GM21619 (cell line): ENCODE results near the gene FADS6.
"Not testable (repeated sequence)": the region's sequence is repeated elsewhere in the genome, so short reads cannot be mapped to it uniquely, and the experiment has no call there.

ENCODE experiments used
- ATAC-seq: cut with Tn5 transposase; IDR thresholded peaks from one replicate; pipeline ENCODE4 v1.9.1; 2021; ENCODE audit not compliant: unreplicated experiment

Gene FADS6

DNA sequence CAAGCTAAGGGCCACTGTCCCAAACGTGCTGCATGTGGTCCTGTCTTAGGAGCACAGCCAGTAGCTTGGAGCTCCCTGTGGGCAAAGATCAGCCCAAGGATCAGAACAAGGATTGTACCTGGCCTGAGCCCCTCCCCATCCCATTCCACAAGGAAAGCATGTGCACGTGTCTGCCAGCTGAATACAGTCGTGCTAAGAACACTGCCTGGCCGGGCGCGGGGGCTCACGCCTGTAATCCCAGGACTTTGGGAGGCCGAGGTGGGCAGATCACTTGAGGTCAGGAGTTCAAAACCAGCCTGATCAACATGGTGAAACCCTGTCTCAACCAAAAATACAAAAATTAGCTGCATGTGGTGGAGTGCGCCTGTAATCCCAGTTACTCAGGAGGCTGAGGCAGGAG is 23.4 kb downstream of the FADS6 start:
- ATAC-seq: not testable (repeated sequence)

DNA sequence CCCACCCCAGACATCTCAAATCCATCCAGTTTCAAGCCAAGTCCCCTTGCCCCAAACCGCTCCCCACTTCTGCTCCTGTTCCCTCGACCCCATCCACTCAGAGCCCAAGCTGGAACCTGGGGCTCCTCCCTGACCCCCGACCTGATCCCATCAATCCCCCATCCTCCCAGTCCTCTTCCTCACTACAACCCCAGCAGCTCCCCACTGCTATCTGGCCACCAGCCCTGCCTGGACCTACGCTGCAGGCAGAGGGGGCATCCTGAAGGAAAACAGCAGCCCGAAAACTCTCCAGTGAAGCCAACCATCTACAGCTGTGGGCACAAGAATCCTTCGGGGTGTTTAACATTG is 24.6 kb downstream of the FADS6 start:
- no peak for ATAC-seq

DNA sequence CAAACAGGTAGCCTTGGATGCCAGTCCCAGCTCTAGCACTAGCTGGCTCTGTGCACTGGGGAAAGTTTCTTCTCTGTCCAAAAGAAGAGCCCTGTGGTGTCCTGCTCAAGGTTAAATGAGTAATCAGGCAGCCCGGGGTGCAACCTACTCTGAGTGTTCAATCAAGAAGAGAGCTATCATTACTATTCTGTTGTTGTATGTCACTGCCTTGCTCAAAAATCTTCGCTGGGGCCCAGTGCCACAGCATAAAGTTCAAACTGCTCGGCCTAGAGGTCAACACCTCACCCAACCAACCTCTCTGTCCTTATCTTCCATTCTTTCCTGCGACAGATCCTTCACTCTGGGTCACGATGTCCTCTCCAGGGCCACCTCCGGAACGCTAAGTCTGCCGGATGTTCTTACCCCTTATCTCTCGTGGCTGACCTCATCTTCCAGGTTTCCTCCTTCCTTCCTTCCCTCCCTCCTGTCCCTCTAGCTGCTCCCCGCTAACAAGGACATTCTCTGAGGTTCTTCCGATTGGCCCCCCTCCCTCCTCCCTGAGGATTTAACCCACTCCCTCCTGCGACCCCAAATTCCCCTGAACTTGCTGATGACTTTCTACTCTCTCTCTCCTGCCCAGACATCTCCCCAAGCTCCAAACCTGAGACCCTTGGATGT is 25.1 kb downstream of the FADS6 start:
- ATAC-seq: no peak

DNA sequence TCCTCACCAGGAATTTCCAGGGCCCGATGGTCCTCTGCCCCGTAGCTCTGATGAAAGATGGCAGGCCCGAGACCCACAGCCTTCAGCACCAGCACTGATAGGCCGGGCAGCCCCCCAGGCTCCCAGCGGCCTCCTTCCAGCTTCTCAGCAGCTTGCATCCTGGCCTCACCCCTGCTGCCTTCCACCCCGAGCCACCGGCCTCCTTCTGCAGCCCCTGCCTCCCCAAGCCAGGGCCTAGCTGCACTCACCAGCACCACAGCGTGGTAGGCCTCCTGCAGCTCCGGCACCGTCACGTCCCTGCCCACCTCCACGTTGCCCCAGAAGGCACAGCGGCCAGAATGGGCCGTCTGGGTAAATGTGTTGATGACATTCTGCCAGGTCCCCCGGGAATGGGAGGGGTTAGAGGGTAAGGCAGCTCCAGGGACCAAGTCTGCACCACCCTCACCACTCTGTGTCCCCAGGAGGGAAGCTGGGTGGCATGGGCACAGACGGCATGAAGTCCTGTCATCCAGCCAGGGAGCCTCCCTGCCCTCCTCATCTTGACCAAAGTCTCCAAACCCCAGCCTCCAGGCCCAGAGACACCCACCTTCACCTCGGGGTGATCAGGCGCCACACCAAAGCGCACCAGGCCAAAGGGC is 27.1 kb downstream of the FADS6 start:
- ATAC-seq: no peak

DNA sequence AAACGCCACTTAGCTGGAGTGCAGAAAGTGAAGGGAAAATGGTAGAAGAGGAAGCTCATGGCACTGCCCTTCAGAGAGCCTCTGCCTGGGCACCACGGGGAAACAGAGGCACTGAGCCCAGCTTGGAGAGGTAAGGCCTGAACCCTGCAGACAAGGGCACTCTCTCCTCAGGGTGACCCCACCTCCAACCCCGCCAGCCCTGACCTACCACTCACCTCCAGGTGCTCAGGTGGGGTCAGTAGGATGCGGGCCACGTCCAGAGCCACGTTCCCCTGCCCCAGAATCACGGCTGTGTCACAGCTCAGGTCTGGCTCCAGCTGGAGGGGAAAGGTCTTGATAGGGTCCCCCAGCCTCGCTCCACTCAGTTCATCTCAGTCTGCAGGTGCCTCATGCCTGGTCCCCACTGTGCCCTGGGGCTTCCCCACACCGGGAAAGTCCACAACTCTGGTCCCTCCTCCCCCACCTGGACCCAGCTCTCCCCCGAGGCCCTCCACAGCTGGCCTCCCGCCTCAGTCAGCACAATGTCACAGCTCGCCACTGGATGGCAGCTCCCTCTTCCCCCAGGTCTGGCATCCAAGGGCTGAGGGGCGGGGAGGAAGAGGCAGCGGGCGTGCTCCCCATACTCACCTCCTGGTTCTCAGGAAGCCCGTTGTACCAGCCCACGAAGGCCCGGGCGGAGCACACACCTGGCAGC is 27.8 kb downstream of the FADS6 start:
- no peak for ATAC-seq

DNA sequence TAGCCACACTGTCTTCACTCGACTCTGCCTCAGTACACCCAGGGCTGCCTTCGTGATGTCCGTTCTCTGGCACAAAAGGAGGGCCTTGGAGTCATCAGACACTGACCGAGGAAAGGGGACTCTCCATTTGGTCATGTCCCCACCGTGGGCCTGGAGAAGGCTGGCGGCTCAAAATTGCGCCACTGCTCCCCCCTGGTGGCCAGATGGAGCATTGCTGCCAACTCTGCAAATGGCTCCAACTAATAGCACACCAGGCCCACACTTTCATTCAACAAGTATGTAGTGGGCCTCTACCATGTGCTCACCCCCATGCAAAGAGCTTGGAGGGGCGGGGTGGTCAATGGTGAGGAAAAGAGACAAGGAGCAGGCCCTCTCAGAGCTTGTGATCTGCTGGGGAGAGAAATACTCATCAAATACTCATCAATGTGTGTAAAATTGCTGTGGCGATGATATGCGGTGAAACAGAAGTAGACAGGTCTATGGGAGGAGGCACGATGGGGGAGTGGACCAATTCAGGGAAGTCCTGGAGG is 28.5 kb downstream of the FADS6 start:
- ATAC-seq: no peak

DNA sequence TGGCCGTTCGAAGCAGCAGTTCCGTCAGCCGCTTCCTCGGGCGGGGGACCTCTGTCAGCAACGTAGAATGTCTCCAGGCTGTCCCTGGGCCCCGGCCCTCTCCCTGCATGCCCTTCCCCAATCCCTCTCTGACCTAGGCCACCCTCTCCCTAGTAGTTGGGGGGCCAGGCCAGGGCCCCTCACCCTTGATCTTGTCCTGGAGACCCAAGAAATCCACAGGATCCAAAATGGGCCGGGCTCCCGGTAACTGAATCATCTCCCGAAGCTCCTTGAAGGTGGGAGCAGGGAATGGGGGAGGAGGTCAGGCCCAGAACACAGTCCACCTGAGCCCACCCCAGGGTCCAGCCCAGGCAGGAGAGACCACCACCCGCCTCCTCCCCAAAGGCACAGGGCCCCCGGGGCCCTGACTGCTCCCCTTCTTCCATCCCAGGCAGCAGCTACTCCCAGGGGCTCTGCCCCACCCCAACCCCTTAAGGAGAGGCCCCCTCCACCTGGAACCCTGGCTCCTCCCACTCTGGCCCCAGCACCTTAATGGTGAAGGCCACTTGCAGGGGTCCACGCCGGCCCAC is 29.1 kb downstream of the FADS6 start:
- ATAC-seq: no peak

DNA sequence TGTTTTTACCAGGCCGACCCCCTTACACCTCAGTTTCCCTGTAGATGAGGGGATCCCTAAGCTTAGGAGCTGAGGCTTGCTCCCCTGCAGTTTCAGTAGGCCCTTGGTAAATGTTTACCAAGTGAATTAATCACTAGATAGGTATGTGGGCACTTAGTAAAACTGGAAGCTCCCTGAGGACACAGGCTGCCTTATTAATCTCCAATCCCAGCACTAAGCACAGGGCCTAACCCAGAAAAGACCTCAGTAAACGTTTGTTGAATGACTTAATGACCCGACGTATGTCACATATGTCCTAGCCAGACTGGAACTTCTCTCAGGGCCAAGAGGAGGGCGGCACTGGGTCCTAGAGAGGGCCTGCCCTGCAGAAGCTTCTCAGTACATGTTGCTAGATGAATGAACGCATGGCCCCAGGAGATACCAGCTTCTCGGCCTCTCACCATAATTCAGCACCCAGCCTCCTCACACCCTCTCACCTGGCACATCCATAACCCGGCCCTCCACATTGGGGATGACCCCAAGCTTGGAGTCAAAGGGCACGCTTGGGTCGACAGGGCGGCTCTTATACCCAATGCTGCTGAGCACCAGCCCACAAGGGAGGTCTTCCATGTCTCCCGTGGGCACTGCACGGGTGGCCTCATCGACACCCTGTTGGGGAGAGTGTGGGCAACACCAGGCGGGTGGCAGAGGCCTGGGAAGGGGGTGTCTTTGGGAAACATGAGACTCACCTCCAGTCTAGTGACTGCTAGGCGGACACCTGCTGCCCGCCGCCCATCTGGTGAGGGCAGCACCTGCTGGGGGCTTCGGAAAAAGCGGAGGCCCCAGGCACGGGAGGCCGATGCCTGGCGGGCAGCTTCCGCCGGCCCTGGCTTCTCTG is 29.8 kb downstream of the FADS6 start:
- ATAC-seq: no peak

DNA sequence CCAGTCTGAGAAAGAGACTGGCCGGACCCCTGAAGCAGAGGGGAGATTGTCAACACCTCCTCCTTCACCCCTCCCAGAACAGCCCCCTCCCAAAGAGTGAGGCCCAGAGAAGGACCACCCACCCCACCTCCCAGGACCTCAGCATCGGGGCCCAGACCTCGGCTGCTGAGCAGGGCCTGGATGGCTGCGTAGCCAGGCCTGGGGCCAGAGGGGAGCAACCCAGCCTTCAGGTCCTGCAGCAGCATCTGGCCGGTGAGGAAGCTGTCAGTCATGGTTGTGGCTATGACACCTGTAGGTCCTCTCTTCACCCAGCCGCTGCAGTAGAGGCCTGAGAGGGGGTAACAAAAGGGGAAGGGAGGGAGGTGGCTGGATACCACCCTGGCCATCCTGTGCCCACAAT is 30.5 kb downstream of the FADS6 start:
- no peak for ATAC-seq

DNA sequence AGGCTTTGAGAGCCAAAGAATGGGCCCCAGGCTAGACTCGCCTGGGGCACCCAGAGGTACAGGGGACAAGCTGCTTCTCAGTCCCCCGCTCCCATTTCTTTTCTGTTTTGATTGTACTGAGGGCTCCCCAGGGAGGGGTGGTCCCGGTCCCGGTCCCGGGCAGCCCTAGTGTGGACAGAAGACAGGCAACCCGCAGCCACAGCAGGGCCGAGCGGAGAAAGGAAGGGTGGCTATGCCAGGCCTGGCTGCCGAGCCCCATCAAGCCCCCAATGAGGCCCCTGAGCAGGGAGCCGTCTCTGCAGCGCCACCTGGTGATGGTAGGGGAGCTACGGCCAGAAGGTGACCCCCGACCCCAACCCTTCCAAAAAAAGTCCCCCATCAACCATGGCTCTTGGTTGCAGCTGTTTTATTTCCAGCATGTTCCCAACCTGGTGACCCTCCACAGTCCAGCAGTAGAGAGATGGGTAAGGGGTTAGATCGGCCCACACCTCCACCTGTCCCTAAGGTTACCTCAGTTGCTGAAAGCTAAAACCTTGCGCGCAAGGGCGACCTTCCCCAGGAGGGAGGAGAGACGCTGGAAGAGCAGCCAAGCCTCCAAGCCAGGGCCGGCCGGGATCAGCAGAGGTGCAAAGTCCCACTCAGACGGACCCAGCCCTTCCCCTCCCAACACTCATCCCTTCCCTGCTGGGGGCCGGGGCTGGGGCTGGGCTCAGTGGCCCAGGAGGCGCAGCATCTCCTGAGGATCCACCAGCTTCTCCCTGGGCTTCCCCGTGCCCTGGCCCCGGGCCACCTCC is 31.1 kb downstream of the FADS6 start:
- no peak for ATAC-seq

DNA sequence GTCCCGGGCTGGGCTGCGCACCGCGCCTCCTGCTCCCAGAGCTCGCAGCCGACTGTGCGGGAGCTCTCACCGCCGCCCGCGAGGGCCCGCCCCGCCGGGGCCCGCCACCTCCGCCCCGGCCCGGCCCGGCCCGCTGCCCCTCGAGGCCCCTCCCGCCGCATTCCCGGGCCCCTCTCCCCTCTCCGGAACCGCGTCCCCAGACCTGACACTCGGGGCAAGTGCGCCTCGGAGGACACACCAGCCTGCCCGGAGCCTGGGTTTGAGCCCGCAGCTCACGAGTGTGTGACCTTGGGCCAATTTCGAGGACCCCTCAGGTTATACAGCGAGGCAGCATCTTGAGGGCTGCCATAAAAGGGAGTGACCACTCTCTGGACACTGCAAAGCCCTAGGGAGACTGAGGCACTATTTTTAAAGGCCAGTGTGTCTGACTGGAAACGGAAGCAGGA is 31.7 kb downstream of the FADS6 start:
- no peak for ATAC-seq

DNA sequence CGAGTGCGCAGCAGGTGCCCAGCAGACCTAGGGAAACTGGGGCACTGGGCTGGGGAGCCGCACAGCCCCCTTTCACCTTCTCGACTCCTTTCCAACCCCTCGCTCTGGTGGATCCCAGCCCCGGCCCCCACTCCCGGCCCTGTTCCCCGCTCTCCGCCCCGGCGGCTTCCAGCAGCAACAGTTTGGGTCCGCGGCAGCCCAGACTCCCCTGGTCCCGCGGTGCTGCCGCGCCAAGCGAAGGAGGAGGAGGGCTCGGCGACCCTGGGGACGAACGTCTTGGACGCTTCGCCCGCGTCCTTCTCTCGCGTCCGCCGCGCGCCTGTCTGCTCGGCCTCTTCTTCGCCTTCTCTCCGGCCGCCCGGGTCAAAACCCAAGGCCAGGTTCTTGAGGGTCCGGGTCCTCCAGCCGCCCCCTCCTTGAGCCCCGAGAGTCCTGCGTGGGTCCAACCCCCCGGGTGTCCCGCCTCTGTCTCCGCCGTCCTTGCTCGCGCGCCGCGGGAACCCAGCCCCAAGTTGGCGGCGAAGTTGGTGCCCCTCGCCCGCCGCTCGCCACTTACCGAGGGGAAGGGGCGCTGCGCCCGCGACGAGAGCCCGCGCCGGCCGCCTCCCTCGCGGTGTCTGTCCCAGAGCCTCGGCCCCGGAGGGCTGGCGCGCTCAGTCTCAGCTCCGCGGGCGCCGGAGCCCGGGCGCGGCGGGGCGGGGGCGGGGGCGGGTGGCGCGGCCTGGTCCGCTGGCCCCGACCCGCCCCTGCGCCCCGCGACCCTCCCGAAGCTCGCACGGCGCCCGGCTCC is 32.4 kb downstream of the FADS6 start:
- no peak for ATAC-seq

DNA sequence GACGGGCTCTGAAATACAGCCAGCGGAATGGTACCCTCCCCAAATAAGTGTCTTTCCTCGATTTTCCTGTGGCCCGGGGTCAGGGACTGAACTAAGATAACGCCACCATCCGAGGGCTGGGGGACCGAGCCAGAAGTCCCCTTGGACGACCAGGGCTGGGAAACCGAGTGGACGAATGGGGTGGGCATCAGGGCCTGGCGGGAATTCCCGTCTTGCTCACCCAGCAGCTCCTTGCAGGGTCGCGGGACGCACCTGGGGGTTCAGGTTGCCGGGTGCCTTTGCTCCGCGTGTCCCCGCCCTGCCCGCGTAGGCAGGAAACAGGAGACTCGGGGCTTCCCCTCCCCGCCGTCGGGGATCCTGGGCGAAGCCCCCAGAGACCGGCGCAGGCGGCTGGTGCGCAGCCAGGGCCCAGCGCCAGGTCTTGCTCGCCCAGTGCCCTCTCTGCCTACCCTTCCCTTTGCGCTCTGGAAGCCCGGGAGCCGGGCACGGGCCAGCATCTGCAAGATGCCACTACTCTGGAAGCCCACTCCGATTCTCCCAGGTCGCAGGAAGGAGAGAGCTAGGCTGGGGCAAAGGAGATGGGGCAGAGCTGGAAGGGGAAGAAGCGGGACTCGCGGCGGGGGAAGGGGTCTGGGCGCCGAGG is 33.1 kb downstream of the FADS6 start:
- ATAC-seq: no peak

DNA sequence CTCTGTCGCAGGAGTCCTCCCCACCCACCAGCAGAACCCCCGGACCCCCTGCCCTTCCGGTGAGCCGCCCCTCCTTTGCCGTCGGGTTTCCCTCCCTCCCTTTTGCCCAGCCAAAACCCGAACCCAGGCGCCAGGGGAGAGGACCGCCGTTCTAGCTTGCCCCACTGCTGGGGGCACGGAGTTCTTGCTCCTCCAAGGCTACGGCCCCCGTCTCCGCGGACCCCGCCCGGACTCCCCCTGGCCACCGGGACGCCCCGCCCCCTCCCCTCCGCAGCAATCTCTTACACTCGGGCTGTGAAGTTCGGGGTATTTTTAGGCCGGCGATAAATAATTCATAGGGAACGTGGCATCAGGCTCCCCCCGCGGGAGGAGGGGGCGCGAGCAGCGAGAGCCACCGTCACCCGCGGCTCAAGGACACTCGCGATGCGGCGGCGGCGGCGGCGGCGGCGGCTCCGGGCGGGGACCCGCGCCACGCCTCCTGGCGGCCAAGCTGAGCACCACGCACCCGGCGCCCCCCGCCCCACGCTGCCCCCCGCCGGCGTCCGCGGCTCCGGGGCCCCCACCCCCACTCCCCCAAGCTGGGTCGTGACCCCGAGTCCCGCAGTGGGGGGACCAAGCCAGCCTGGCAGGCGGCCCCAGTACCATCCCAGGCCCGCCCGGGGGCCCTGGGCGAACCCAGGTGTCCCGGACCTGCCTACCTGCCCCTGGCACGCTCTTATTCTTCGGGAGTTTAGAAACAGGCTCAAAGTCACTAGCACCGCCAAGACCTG is 33.8 kb downstream of the FADS6 start, which contains the start of gene GRIN2C:
TSS of gene GRIN2C (minus strand) at position 427 of the 770 bp plus-strand sequence. CDS start 4,793 bp downstream, outside the sequence.
- no peak for ATAC-seq

DNA sequence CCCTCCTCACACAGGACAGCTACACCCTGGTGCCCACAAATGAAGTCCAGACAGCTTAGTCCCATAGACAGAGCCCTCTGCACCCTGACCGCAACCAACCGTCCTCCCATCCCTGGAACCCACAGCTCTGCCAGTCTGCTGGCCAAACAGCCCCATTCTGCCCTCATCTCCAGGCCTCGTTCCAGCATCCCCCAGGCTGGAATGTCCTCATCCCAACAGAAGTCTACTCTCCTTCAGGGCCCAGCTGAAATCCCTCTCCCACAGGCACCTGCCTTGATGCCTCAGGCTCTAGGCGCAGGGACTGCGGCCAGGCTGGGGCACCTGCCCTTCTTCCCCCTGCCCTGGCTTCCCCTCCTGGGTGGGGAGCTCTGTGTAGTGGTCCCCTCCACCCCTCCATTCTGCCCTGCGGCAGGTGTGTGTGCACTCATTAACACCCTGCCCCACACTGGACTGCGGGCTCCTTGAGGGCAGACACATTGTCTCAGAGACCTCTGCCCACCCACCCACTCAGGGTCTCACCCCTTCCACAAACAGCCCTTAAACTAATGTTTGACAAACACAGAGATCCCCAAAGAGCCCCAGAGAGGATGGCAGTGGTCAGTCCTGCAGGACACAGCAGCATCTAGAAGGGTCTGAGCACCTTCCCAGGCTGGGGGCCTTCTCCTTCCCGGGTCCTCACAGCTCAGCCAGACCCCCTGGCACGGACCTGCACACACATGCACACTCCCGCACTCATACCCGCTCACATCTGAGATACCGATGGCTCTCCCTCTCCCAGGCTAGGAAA is 34.6 kb downstream of the FADS6 start:
- ATAC-seq: no peak

DNA sequence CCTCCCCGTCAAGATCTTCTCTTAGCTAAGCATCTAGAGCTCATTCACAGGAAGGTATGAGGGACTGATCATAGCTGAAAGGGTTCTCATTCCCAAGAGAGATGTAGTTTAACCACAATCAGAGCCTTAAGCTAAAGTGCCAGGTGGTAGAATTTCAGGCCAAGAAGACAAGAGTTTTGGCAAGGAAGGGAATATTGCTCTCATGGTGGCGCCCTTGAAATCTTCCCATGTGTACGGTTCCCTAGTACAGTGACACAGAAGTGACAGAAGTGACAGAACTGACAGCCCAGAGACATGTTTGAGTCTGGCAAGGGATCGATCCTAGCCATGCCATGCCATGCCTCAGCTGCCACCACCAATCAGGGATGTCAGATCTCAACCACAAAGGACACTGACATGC is 36.2 kb downstream of the FADS6 start:
- ATAC-seq: no peak

DNA sequence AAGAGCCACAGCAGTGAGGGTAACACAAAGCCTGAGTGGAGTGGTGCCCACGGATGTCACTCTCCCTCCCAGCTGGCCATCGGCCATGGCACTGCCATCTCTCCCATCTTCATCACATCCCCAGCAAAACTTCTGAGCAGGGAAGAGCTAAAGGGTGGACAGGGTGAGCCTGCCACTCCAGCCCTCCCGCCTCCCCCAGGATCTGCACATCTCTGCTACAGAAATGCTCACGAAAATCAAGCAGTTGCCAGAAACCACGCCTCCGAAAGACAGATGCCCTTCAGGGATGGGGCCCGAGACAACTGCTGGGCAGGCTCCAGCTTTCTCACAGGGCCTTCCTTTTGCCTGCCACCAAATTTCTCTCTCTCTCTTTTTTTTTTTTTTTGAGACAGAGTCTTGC is 37.3 kb downstream of the FADS6 start:
- ATAC-seq: no peak
